Testis (tissue), 3 donors: Measurements from ENCODE around the gene RASA3. TPM values are rescaled to one million over a fixed set of nuclear protein-coding genes. Genes with fewer than 3 reads are reported as not detected.
A peak's percentile ranks its signal among the peaks of the same experiment; 100 is the strongest.

Experiments used
- DNase-seq: peaks from one replicate; pipeline ENCODE4 v3.0.0-alpha.2; 2019
- H3K27ac ChIP-seq, 2 donors: fragments of 200-600 bp; sonication (generic); one replicate each; pipeline ENCODE4 v1.5.1; 2019
- H3K27me3 ChIP-seq: fragments of 200-600 bp; sonication (generic); one replicate; pipeline ENCODE4 v1.5.1; 2019
- H3K36me3 ChIP-seq: fragments of 200-600 bp; sonication (generic); one replicate; pipeline ENCODE4 v1.5.1; 2017; ENCODE audit warnings: low read depth; ENCODE audit errors: missing control alignments
- H3K4me1 ChIP-seq: fragments of 200-600 bp; sonication (generic); one replicate; pipeline ENCODE4 v1.5.1; 2019
- H3K4me3 ChIP-seq, 2 donors: fragments of 200-600 bp; sonication (generic); one replicate each; pipeline ENCODE4 v1.5.1; 2017 to 2019
- H3K9me3 ChIP-seq: fragments of 200-600 bp; sonication (generic); one replicate; pipeline ENCODE4 v1.5.1; 2017
- CTCF ChIP-seq, 3 experiments: fragments of 450-650 bp in 2 of 3; fragments of 200-600 bp in 1 of 3; sonication (generic) in 1 of 3; IDR thresholded peaks; one replicate each; pipeline ENCODE4 v1.5.1; 2016 to 2019; ENCODE audit warnings: antibody characterized with exemption in 3 of 3, mild to moderate bottlenecking in 2 of 3, moderate library complexity in 1 of 3
- POLR2A ChIP-seq: fragments of 450-650 bp; IDR thresholded peaks from one replicate; pipeline ENCODE4 v1.6.1; 2017; ENCODE audit warnings: antibody characterized with exemption, mild to moderate bottlenecking, moderate library complexity
- WGBS, 2 donors: methylation state at CpG; one replicate each; pipeline ENCODE4 v1.1.5; 2018; 5-methylcytosine and 5-hydroxymethylcytosine counted together
- intact Hi-C: fragments of 100-400 bp; cut with DNase I; formaldehyde crosslinking; loops from one replicate; pipeline ENCODE4 v1.15.1; 2023; ENCODE audit warnings: low total_unique reads
- polyA plus RNA-seq: library from polyadenylated mRNA; stranded (reverse); fragments of 350-450 nt; fragmentation: Illumina TruSeq; extraction: RNeasy Lipid Tissue Mini Kit (QIAGEN cat#74804); gene quantifications from one replicate; pipeline ENCODE4 v1.2.3, GENCODE V29; 2014; ENCODE audit warnings: low read depth, low replicate concordance; ENCODE audit not compliant: insufficient read depth
- total RNA-seq, 2 donors: library from RNA; depleted of rRNA; stranded (reverse); fragments of >200 nt; gene quantifications; one replicate each; pipeline ENCODE4 v1.2.3, GENCODE V29; 2016

RASA3 gene
- total and polyA plus RNA-seq, 3 donors from 2014 or later = 13.2 to 21.6 (median 16.4) TPM

GRCh38 chr13:114068656-114069318 is 63.6 kb downstream of the RASA3 start:
- Histone ChIP-seq H3K27me3 (no peaks in the 10 kb centered on the region), H3K4me1 (peaks cover 37% of the 10 kb centered on the region), H3K36me3 (no peaks in the 10 kb centered on the region), H3K27ac (peak overlapping the region; percentile 68 to 91), H3K4me3 (no peak overlapping the region), H3K9me3 (no peaks in the 10 kb centered on the region)
- DNase-seq = no peak
- 32 to 51% methylated on average over 19 of the region's 19 CpGs for WGBS, 2 donors
- no peak for TF ChIP-seq POLR2A
- TF ChIP-seq CTCF (IDR thresholded peaks at IDR 0.05) = no peak
- intact Hi-C loops = no loop called here

DNA sequence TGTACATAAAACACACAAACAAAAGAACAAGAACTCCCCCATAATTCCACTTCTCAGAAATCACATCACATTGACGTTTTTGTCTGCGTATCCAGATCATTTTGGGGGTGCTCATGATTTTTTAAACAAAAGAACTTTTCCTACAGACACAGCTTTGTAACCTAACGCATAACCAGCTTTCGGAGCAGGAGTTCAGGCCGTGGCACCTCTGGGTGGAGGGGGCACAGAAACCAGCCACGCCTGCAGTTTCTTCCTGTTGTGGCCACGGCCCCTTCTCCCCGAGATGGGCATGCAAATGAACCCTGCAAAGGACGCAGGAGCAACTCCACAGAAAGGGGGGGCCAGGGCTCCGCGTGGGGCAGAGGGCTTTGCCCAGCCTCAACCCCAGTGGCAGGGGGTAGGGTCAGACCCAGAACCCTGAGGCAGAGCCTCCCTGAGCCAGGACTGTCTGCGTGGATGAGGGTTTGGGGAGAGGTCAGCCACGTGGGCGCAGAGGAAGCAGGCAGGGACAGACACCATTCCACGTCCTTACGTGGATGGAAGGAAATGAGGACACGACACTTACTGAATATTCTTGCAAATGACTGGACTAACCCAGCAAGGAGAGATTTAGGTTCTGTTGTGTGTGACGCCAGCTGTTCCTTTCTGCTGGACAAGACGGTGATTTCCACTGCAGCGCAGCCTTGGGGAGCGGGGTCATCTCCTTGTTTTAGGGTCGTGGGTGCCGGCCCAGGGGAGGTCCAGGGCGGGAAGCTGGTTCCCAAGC is 64.4 kb downstream of the RASA3 start:
- intact Hi-C loops = no loop called here
- Histone ChIP-seq H3K9me3 (no peaks in the 10 kb centered on the region), H3K27ac (peak overlapping the region; percentile 68 to 91), H3K4me1 (peaks cover 42% of the 10 kb centered on the region), H3K36me3 (no peaks in the 10 kb centered on the region), H3K27me3 (no peaks in the 10 kb centered on the region), H3K4me3 (no peak overlapping the region)
- no peak for TF ChIP-seq POLR2A
- no peak for TF ChIP-seq CTCF (IDR thresholded peaks at IDR 0.05)
- WGBS, 2 donors = 60 to 74% methylated on average over 24 of the region's 24 CpGs
- DNase-seq = no peak

GRCh38 chr13:114067381-114067885 is 65.0 kb downstream of the RASA3 start:
- TF ChIP-seq CTCF (IDR thresholded peaks at IDR 0.05) = no peak
- TF ChIP-seq POLR2A = no peak
- no peaks in the 10 kb centered on the region for H3K27me3 ChIP-seq
- peaks cover 42% of the 10 kb centered on the region for H3K4me1 ChIP-seq
- intact Hi-C loops = no loop called here
- H3K9me3 ChIP-seq = no peaks in the 10 kb centered on the region
- WGBS, 2 donors = 64 to 72% methylated on average over 9 of the region's 9 CpGs
- H3K36me3 ChIP-seq = no peaks in the 10 kb centered on the region
- H3K27ac ChIP-seq = peak overlapping the region; percentile 68 to 91
- no peak for DNase-seq
- no peak overlapping the region for H3K4me3 ChIP-seq

- Histone ChIP-seq H3K4me3 (no peak overlapping the region), H3K4me1 (peaks cover 42% of the 10 kb centered on the region), H3K27ac (peak overlapping the region in 1 of 2 donors; percentile 91), H3K36me3 (no peaks in the 10 kb centered on the region), H3K27me3 (no peaks in the 10 kb centered on the region), H3K9me3 (no peaks in the 10 kb centered on the region)
- WGBS, 2 donors = 90 to 94% methylated on average over 2 to 6 of the region's 7 CpGs
- DNase-seq = no peak
- TF ChIP-seq CTCF (IDR thresholded peaks at IDR 0.05) (no peak), POLR2A (no peak)
- intact Hi-C loops = no loop called here
Observed at GRCh38 chr13:114066956-114067355, 65.5 kb downstream of the RASA3 start.
